Nephron progenitor cell (in vitro differentiated cells): Measurements from ENCODE around the gene CENPX.

Source experiments
- DNase-seq: peaks from one replicate; pipeline ENCODE4 v3.0.0; 2021
- H3K27ac Mint-ChIP-seq: 2 replicates; pipeline ENCODE4 v1.8.0; 2021; ENCODE audit warnings: mild to moderate bottlenecking, moderate library complexity, mixed read lengths
- H3K27me3 Mint-ChIP-seq: 2 replicates; pipeline ENCODE4 v1.8.0; 2021; ENCODE audit warnings: mild to moderate bottlenecking, low read depth, mixed read lengths; ENCODE audit not compliant: poor library complexity
- H3K36me3 Mint-ChIP-seq: 2 replicates; pipeline ENCODE4 v1.8.0; 2021; ENCODE audit warnings: low read depth, mixed read lengths
- H3K4me1 Mint-ChIP-seq: 2 replicates; pipeline ENCODE4 v1.8.0; 2021; ENCODE audit warnings: mixed read lengths
- H3K4me3 Mint-ChIP-seq: 2 replicates; pipeline ENCODE4 v1.8.0; 2021; ENCODE audit warnings: mild to moderate bottlenecking, moderate library complexity, mixed read lengths
- H3K9me3 Mint-ChIP-seq: 2 replicates; pipeline ENCODE4 v1.8.0; 2021; ENCODE audit warnings: mild to moderate bottlenecking, moderate library complexity, mixed read lengths
- TF ChIP-seq, protein P1 (sequence below): fragments of 200-600 bp; sonication (generic); IDR thresholded peaks from 2 replicates; pipeline ENCODE4 v1.5.0; 2021; ENCODE audit warnings: antibody characterized with exemption

CENPX gene

DNA sequence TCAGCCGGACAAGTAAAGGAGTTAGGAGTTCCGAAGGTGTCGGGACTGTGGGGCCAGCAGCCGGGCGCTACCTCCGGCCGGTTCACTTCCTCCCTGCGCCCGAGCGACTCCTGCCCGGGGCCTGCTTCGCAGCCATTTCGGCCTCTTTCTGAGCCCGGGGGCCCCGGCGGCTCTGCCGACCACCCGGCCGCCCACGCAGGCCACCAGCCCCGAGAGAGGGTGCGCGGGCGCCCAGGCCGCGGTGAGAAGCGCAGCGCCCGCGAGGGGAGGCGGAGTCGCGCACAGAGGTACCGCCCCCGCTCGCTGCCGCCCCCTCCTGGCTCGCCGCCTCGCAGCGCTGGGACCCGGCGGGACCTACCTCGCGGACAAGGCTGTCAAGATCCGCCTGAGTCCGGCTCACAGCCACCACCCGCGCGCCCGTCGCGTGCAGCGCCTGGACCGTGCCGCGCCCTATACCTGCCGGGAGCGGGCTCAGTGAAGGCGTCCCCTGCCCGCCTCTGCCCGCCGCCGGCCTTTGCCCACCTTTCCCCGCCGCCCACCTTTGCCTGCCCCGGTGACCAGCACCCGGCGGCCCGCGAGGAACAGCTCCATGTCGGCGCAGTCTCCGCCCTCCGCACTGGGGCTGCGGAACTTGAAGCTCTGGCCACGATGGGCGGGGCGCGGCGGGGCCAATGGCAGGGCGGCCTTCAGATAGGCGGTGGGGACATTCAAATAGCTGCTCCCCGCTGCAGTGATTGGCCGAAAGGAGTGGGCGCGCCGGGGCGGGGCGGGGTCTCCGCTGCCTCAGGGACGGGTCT is 14.6 kb upstream of the CENPX start, which contains the start of gene DCXR:
TSS of gene DCXR (minus strand) at position 606 of the 797 bp plus-strand sequence. CDS start at position 591, 15 bp downstream.
- peak; percentile 98 for DNase-seq
- Mint-ChIP-seq H3K9me3 (peaks cover 8% of the 10 kb centered on the region), H3K27ac (peak within 1 kb of the TSS; percentile 79), H3K4me3 (peak within 1 kb of the TSS; percentile 79), H3K36me3 (no peaks in the 10 kb centered on the region), H3K4me1 (peaks cover 45% of the 10 kb centered on the region), H3K27me3 (peaks cover 11% of the 10 kb centered on the region)
- TF ChIP-seq, protein P1, sequence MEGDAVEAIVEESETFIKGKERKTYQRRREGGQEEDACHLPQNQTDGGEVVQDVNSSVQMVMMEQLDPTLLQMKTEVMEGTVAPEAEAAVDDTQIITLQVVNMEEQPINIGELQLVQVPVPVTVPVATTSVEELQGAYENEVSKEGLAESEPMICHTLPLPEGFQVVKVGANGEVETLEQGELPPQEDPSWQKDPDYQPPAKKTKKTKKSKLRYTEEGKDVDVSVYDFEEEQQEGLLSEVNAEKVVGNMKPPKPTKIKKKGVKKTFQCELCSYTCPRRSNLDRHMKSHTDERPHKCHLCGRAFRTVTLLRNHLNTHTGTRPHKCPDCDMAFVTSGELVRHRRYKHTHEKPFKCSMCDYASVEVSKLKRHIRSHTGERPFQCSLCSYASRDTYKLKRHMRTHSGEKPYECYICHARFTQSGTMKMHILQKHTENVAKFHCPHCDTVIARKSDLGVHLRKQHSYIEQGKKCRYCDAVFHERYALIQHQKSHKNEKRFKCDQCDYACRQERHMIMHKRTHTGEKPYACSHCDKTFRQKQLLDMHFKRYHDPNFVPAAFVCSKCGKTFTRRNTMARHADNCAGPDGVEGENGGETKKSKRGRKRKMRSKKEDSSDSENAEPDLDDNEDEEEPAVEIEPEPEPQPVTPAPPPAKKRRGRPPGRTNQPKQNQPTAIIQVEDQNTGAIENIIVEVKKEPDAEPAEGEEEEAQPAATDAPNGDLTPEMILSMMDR = peak; percentile 67

DNA sequence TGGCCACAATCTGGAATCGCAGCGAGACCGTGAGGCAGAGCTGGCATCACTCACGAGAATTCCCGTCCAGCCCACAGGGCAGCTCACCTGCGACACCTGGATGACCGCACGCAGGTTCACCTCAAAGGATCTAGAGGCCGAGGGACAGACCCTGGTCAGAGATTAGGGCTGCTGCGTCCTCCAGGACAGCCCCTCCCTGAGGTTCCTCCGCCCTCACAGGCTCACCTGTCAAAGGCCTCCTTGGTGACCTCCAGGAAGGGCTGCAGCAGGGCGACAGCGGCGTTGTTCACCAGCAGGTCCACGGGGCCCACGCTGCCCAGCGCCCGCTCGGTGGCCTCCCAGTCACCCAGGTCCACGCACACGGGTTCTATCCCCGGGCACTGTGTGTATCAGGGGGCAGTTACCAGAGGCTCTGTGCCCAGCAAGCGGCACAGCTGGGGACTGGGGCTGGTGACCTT is 14.0 kb upstream of the CENPX start:
- peaks cover 11% of the 10 kb centered on the region for H3K27me3 Mint-ChIP-seq
- H3K9me3 Mint-ChIP-seq = peaks cover 8% of the 10 kb centered on the region
- no peak for DNase-seq
- no peak overlapping the region for H3K27ac Mint-ChIP-seq
- H3K4me1 Mint-ChIP-seq = peaks cover 44% of the 10 kb centered on the region
- no peaks in the 10 kb centered on the region for H3K36me3 Mint-ChIP-seq
- TF ChIP-seq, protein P1 = no peak
- H3K4me3 Mint-ChIP-seq = peak overlapping the region; percentile 79

DNA sequence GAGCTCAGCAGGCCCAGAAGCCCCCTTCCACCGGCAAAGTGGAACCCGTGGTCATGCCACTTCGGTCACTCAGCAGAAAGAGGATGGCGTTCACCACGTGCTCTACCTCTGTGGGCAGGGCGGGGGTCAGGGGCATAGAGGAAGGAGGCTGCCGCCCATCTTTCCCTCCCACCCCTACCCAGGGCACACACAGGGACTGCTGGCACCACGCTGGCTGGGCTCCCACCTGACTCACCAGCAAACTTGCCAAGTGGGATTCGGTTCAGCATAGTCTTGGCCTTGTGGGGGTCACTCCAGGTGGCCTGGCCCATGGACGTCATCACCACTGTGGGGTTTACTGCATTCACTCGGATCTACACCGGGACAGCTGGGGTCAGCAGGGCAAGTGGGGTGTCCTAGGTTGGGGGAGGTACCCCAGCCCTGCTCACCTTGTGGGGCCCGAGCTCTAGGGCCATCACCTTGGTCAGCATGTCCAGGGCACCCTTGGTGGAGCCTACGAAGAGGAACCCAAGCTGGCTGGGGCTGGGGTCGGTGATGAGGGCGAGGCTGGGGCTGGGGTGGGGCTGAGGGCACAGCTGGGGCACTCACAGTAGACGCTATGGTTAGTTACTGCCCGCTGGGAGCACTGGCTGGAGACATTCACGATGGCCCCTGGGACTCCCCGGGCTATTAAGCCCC is 13.4 kb upstream of the CENPX start:
- Mint-ChIP-seq H3K27me3 (peaks cover 11% of the 10 kb centered on the region), H3K9me3 (peaks cover 8% of the 10 kb centered on the region), H3K4me3 (peak overlapping the region; percentile 79), H3K4me1 (peaks cover 39% of the 10 kb centered on the region), H3K27ac (no peak overlapping the region), H3K36me3 (no peaks in the 10 kb centered on the region)
- TF ChIP-seq, protein P1 = no peak
- no peak for DNase-seq

DNA sequence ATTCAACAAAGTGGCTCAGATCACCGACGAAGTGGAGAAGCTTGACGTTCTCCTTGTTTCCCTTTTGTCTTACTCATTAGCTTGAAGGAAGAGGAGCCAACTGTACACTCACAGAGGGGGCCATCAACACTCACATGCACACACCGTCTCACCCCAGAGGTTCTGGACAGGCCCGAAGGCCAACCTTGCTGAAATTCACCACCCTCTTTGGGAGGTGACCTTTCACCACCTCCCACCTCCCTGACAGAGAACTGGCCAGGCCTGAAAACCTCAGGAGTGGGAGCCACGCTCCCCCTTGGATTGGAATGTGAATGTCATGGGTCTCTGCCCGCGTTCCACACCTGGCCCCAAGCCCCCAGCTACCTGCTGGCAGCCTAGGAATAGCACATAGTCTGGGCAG is 12.8 kb upstream of the CENPX start:
- DNase-seq = no peak
- TF ChIP-seq, protein P1 = no peak
- Mint-ChIP-seq H3K36me3 (no peaks in the 10 kb centered on the region), H3K4me3 (peak overlapping the region; percentile 79), H3K4me1 (peaks cover 39% of the 10 kb centered on the region), H3K27ac (no peak overlapping the region), H3K27me3 (peaks cover 11% of the 10 kb centered on the region), H3K9me3 (peaks cover 8% of the 10 kb centered on the region)

DNA sequence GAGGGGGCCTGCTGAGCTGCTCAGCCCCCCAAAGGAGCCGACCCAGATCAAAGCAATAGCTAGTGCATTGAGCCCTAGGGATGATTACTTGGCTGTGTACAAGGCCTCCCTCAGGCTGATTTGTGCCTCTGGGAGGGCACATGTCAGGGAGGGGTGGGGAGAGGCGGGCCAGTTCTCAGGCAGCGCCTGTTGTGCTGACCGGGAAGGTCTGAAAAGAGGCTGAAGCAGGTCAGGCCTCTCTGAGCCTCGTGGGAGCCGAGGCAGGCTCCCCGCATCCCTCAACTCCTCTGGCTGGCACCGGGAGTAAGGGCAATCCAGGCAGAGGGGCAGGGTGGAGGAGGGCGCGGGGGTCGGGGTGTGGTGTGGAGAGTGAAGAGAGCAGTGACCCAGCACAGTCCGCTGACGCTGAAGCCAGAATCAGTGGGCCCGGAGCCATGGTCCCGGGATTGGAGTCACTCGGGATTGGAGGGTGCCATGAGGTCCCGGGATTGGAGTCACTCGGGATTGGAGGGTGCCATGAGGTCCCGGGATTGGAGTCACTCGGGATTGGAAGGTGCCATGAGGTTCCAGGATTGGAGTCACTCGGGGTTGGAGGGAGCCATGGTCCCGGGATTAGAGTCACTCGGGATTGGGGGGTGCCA is 11.8 kb upstream of the CENPX start:
- no peak overlapping the region for H3K4me3 Mint-ChIP-seq

More for the DNA sequence above, 11.8 kb upstream of the CENPX start:
- H3K27me3 Mint-ChIP-seq = peaks cover 9% of the 10 kb centered on the region
- no peak for DNase-seq
- H3K9me3 Mint-ChIP-seq = peaks cover 5% of the 10 kb centered on the region
- TF ChIP-seq, protein P1 = no peak
- H3K4me1 Mint-ChIP-seq = peaks cover 42% of the 10 kb centered on the region
- H3K27ac Mint-ChIP-seq = no peak overlapping the region
- H3K36me3 Mint-ChIP-seq = no peaks in the 10 kb centered on the region
